ENCODE data around the gene ZNF532. TPM values are rescaled to one million over a fixed set of nuclear protein-coding genes. Genes with fewer than 3 reads are reported as not detected.

ZNF532 gene
- total RNA-seq, 2 experiments from 2014 or later: 0.50 to 0.91 TPM

GRCh38 chr18:58898010-58898799 lies 33.5 kb downstream of the ZNF532 start:
- H3K36me3 Mint-ChIP-seq (ENCODE audit: low read depth): no peaks in the 10 kb centered on the region
- ChIA-PET POLR2A (no interaction called here), CTCF (no interaction called here)
- H3K27ac Mint-ChIP-seq: no peak overlapping the region
- no peaks in the 10 kb centered on the region for H3K9me3 Mint-ChIP-seq (ENCODE audit: insufficient read depth)
- DNase-seq: no peak
- H3K4me1 Mint-ChIP-seq (ENCODE audit: low read depth): peaks cover 14% of the 10 kb centered on the region
- no peak overlapping the region for H3K4me3 Mint-ChIP-seq
- no peak for ATAC-seq
- H3K27me3 Mint-ChIP-seq (ENCODE audit: low read depth): peaks cover 18% of the 10 kb centered on the region

GRCh38 chr18:58900015-58900649 lies 35.5 kb downstream of the ZNF532 start:
- DNase-seq (no peak), ATAC-seq (no peak)
- no peak overlapping the region for H3K27ac Mint-ChIP-seq
- H3K36me3 Mint-ChIP-seq (ENCODE audit: low read depth): no peaks in the 10 kb centered on the region
- no peaks in the 10 kb centered on the region for H3K9me3 Mint-ChIP-seq (ENCODE audit: insufficient read depth)
- H3K27me3 Mint-ChIP-seq (ENCODE audit: low read depth): peaks cover 10% of the 10 kb centered on the region
- peaks cover 9% of the 10 kb centered on the region for H3K4me1 Mint-ChIP-seq (ENCODE audit: low read depth)
- ChIA-PET POLR2A (no interaction called here), CTCF (no interaction called here)
- no peak overlapping the region for H3K4me3 Mint-ChIP-seq

GRCh38 chr18:58901143-58901542 lies 36.5 kb downstream of the ZNF532 start:
- H3K9me3 Mint-ChIP-seq (ENCODE audit: insufficient read depth): no peaks in the 10 kb centered on the region
- H3K27ac Mint-ChIP-seq: no peak overlapping the region
- no peaks in the 10 kb centered on the region for H3K36me3 Mint-ChIP-seq (ENCODE audit: low read depth)
- ATAC-seq: no peak
- DNase-seq: no peak
- peaks cover 8% of the 10 kb centered on the region for H3K27me3 Mint-ChIP-seq (ENCODE audit: low read depth)
- no peak overlapping the region for H3K4me3 Mint-ChIP-seq
- H3K4me1 Mint-ChIP-seq (ENCODE audit: low read depth): peaks cover 6% of the 10 kb centered on the region
- ChIA-PET CTCF (no interaction called here), POLR2A (no interaction called here)

DNA sequence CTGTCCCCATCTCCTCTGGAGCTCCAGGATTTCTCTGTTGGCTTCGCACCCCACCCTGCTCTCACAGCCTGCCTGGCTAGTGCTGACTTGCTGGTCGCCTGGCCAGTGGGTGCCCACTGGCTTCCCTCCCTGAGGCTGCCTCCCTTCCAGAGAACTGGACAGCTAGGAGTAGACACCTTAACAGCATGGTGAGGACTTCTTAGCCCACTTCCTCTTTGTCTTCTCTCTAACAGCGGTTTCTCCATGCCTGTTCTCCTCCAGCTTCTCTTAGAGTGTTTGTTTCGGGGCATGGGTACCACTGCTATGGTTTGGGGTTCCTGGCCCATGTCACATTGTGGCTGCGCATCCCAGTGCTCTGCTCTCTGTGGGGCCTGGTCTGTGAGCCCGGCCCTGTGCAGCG lies 37.1 kb downstream of the ZNF532 start:
- Mint-ChIP-seq H3K27me3 (ENCODE audit: low read depth) (peaks cover 8% of the 10 kb centered on the region), H3K4me1 (ENCODE audit: low read depth) (no peaks in the 10 kb centered on the region), H3K27ac (no peak overlapping the region), H3K4me3 (no peak overlapping the region), H3K9me3 (ENCODE audit: insufficient read depth) (no peaks in the 10 kb centered on the region), H3K36me3 (ENCODE audit: low read depth) (no peaks in the 10 kb centered on the region)
- ChIA-PET POLR2A (no interaction called here), CTCF (no interaction called here)
- DNase-seq (no peak), ATAC-seq (no peak)

DNA sequence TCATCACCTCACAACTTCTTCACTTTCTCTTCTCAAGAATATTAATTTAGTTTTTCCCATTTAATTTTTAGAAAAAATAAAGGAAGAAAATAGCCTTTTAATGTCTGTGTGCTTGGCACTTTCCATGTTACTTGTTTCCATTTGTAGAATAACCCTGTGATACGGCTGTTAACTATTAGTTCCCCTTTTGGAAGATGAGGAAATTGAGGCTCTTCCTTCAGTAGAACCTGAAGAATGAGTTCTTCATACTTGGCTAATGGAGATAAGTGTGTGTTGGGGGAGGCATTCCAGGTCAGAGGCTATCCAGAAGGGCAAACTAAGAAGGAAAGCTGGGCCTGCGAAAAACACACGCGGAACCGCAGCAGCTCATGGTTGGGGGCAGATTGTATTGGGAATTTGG lies 38.3 kb downstream of the ZNF532 start:
- no peaks in the 10 kb centered on the region for H3K36me3 Mint-ChIP-seq (ENCODE audit: low read depth)
- no peaks in the 10 kb centered on the region for H3K9me3 Mint-ChIP-seq (ENCODE audit: insufficient read depth)
- H3K4me3 Mint-ChIP-seq: no peak overlapping the region
- CTCF ChIA-PET: no interaction called here
- no peak for DNase-seq
- H3K4me1 Mint-ChIP-seq (ENCODE audit: low read depth): no peaks in the 10 kb centered on the region
- no peak for ATAC-seq
- H3K27me3 Mint-ChIP-seq (ENCODE audit: low read depth): peaks cover 11% of the 10 kb centered on the region
- POLR2A ChIA-PET: no interaction called here
- H3K27ac Mint-ChIP-seq: no peak overlapping the region

DNA sequence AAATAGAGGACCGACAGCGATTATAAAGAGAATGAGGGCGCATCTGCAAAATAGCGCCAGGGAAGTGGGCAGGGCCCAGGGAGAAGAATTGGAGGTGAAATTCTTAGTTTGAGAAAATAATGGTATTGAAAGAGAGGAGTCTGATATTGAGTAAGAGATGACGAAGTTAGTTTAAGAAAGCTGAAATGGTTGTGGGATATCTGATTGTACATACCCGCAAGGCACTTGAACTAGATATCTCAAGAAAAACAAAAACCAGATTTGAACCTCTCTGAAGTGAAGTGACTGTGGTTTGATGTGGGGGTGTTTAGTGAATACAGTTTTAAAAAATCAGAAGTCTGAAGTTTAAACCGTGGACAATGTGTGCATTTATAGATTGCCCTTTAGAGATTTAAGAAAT lies 38.9 kb downstream of the ZNF532 start:
- Mint-ChIP-seq H3K4me3 (no peak overlapping the region), H3K27ac (no peak overlapping the region)
- no peak for ATAC-seq

DNA sequence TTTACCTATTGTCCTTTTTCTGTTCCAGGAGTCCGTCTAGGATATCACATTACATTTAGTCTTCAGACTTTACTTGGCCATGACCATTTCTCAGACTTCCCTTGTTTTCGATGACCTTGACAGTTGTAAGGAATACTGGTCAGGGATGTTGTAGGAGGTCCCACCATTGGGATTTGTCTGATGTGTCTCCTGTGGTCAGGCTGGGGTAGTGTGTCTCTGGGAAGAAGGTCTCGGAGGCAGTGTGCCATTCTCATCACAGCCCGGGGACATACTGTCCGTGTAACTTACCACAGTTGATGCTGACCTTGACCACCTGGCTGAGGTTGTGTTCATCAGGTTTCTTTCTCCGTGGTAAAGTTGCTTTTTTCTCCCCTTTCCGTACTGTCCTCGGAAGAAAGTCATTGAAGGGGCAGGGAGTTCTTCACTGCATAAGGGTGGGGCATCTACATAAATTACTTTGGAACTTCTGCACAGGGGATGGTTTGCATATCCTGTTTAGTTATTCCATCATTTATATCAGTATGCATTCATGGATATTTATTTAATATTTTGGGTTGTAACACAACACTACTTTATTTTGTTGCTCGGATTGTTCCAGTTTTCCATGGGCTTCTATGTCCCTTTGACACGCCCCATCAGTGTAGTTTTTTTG lies 41.2 kb downstream of the ZNF532 start:
- H3K4me1 Mint-ChIP-seq (ENCODE audit: low read depth): no peaks in the 10 kb centered on the region
- no peaks in the 10 kb centered on the region for H3K9me3 Mint-ChIP-seq (ENCODE audit: insufficient read depth)
- H3K36me3 Mint-ChIP-seq (ENCODE audit: low read depth): no peaks in the 10 kb centered on the region
- no peak for ATAC-seq
- no peak for DNase-seq
- CTCF ChIA-PET: no interaction called here
- POLR2A ChIA-PET: no interaction called here
- no peak overlapping the region for H3K27ac Mint-ChIP-seq
- H3K4me3 Mint-ChIP-seq: no peak overlapping the region
- peaks cover 19% of the 10 kb centered on the region for H3K27me3 Mint-ChIP-seq (ENCODE audit: low read depth)

More for the DNA sequence above, 38.9 kb downstream of the ZNF532 start:
- Mint-ChIP-seq H3K9me3 (ENCODE audit: insufficient read depth) (no peaks in the 10 kb centered on the region), H3K36me3 (ENCODE audit: low read depth) (no peaks in the 10 kb centered on the region), H3K27me3 (ENCODE audit: low read depth) (peaks cover 14% of the 10 kb centered on the region), H3K4me1 (ENCODE audit: low read depth) (no peaks in the 10 kb centered on the region)
- no peak for DNase-seq
- POLR2A ChIA-PET: no interaction called here
- CTCF ChIA-PET: no interaction called here

- Mint-ChIP-seq H3K4me1 (ENCODE audit: low read depth) (no peaks in the 10 kb centered on the region), H3K36me3 (ENCODE audit: low read depth) (no peaks in the 10 kb centered on the region), H3K27ac (no peak overlapping the region), H3K4me3 (no peak overlapping the region), H3K9me3 (ENCODE audit: insufficient read depth) (no peaks in the 10 kb centered on the region), H3K27me3 (ENCODE audit: low read depth) (peaks cover 24% of the 10 kb centered on the region)
- no peak for DNase-seq
- ChIA-PET POLR2A (interaction anchor here (0.7 kb wide), 1 partner anchor 105 kb away, joined by 3 read pairs; no protein-coding TSS in a partner anchor), CTCF (no interaction called here)
- ATAC-seq: no peak
Observed at GRCh38 chr18:58908006-58908405, 43.3 kb downstream of the ZNF532 start.

DNA sequence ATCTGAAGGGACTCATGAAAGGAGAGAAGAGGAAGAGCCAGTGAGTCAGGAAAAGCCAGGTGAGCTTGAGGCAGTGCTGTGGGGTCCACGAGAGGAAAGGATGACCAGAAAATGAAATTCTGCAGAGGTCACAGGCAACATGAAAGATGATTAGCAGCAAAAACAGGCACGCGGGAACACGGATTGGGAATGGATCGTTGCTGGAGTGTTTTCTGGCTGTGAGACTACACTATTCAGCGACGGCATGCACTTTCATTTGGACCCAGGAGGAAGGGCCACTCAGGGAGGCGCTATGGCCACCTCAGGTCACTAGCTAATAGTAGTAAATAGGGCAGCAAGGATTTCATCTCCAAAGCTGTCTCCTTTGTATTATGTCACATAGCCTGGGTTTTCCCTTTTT lies 44.8 kb downstream of the ZNF532 start:
- DNase-seq (no peak), ATAC-seq (no peak)

DNA sequence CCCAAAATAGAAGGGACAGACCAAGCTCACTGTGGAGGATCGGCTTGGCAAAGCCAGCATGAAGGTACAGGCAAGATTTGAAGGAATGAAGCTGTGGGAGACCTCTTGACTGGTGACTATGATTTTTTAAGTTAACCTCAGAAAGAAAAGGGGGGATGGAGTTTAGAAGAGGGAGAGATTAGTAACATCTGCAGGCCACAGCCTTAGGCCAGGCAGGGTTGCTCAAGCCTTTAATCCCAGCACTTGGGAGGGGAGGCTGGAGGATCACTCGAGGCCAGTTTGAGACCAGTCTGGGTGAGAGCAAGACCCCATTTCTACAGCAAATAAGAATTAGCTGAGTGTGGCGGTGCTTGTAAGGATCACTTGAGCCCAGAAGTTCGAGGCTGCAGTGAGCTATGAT lies 46.6 kb downstream of the ZNF532 start:
- ChIA-PET CTCF (no interaction called here), POLR2A (no interaction called here)
- no peaks in the 10 kb centered on the region for H3K36me3 Mint-ChIP-seq (ENCODE audit: low read depth)
- H3K9me3 Mint-ChIP-seq (ENCODE audit: insufficient read depth): no peaks in the 10 kb centered on the region
- no peak overlapping the region for H3K27ac Mint-ChIP-seq
- no peak for DNase-seq
- ATAC-seq: no peak
- H3K4me1 Mint-ChIP-seq (ENCODE audit: low read depth): no peaks in the 10 kb centered on the region
- H3K4me3 Mint-ChIP-seq: no peak overlapping the region
- peaks cover 27% of the 10 kb centered on the region for H3K27me3 Mint-ChIP-seq (ENCODE audit: low read depth)

More for the DNA sequence above, 44.8 kb downstream of the ZNF532 start:
- Mint-ChIP-seq H3K4me1 (ENCODE audit: low read depth) (no peaks in the 10 kb centered on the region), H3K4me3 (no peak overlapping the region), H3K27ac (no peak overlapping the region), H3K27me3 (ENCODE audit: low read depth) (peaks cover 26% of the 10 kb centered on the region), H3K36me3 (ENCODE audit: low read depth) (no peaks in the 10 kb centered on the region), H3K9me3 (ENCODE audit: insufficient read depth) (no peaks in the 10 kb centered on the region)
- ChIA-PET POLR2A (no interaction called here), CTCF (no interaction called here)

DNA sequence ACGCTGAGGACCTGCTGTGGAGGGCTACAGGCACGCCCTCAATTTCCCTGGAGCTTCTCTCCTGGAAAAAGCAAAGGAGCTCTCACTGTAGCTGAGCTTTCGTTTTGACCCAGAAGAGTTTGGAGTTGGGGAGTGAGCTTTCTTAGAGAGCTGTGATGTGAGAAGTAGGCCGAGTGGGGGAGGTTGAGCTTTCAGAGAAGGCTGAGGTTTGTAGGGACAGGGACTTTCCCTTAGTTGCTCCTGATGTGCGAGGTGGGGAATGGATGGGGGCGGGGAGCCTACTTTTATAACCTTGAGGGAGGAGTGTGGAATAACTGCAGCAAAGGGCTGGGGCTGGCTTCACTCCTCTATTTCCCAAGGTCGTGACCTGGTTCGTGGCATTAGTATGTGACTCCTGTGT lies 47.1 kb downstream of the ZNF532 start:
- ChIA-PET CTCF (no interaction called here), POLR2A (no interaction called here)
- DNase-seq: no peak
- H3K27ac Mint-ChIP-seq: no peak overlapping the region
- peaks cover 27% of the 10 kb centered on the region for H3K27me3 Mint-ChIP-seq (ENCODE audit: low read depth)
- H3K4me3 Mint-ChIP-seq: no peak overlapping the region
- H3K9me3 Mint-ChIP-seq (ENCODE audit: insufficient read depth): no peaks in the 10 kb centered on the region
- H3K4me1 Mint-ChIP-seq (ENCODE audit: low read depth): no peaks in the 10 kb centered on the region
- H3K36me3 Mint-ChIP-seq (ENCODE audit: low read depth): no peaks in the 10 kb centered on the region
- no peak for ATAC-seq

GRCh38 chr18:58915006-58915799 lies 50.5 kb downstream of the ZNF532 start:
- Mint-ChIP-seq H3K4me1 (ENCODE audit: low read depth) (no peaks in the 10 kb centered on the region), H3K27ac (no peak overlapping the region), H3K36me3 (ENCODE audit: low read depth) (no peaks in the 10 kb centered on the region), H3K4me3 (no peak overlapping the region), H3K27me3 (ENCODE audit: low read depth) (peaks cover 13% of the 10 kb centered on the region), H3K9me3 (ENCODE audit: insufficient read depth) (no peaks in the 10 kb centered on the region)
- ChIA-PET CTCF (no interaction called here), POLR2A (no interaction called here)
- ATAC-seq: no peak
- no peak for DNase-seq

Measured in activated CD8-positive, alpha-beta T cell treated with anti-CD3 and anti-CD28 coated beads, Interleukin-2, amount 10 ng/mL, durations not matched to agents 7 days and 5 days (primary cell).